ENCODE results near the gene RTEL1. TPM values are rescaled to one million over a fixed set of nuclear protein-coding genes. Genes with fewer than 3 reads are reported as not detected.
"Not testable (repeated sequence)": the region's sequence is repeated elsewhere in the genome, so short reads cannot be mapped to it uniquely, and the experiment has no call there.

Gene RTEL1
- total RNA-seq, 2 donors from 2014 or later: 7.3 to 50.4 TPM

GRCh38 chr20:63613863-63614594 is 44.1 kb upstream of the RTEL1 start:
- H3K27ac ChIP-seq; H3K9me3 ChIP-seq; intact Hi-C loops (cut with DNase I); H3K4me3 ChIP-seq; ATAC-seq; H3K27me3 ChIP-seq; H3K36me3 ChIP-seq (replicated peaks in 1 of 2; ENCODE audit: insufficient read depth in 1 of 2, low read depth in 2 of 2); H3K4me1 ChIP-seq: not testable (repeated sequence)
- TF ChIP-seq CTCF (IDR thresholded peaks at IDR 0.05): peak in 2 of 7 experiments; percentile 35 to 45
- WGBS, 2 donors: 77 to 81% methylated on average over 16 of the region's 18 CpGs
- DNase-seq: peak in 2 of 4 donors; percentile 31 to 49

- H3K36me3 ChIP-seq (replicated peaks in 1 of 2; ENCODE audit: insufficient read depth in 1 of 2, low read depth in 2 of 2): peaks cover 0 to 5% of the 10 kb centered on the region in 2 donors
- intact Hi-C loops (cut with DNase I): no loop called here
- no peaks in the 10 kb centered on the region for H3K27me3 ChIP-seq
- ATAC-seq (no peak), DNase-seq (no peak)
- H3K27ac ChIP-seq: no peak overlapping the region
- no peaks in the 10 kb centered on the region for H3K4me1 ChIP-seq
- TF ChIP-seq CTCF (IDR thresholded peaks at IDR 0.05) (no peak), POLR2A (IDR thresholded peaks at IDR 0.05) (no peak)
- H3K4me3 ChIP-seq: no peak overlapping the region
- 93 to 95% methylated on average over 12 to 32 of the region's 41 CpGs for WGBS, 2 donors
- no peaks in the 10 kb centered on the region for H3K9me3 ChIP-seq
Observed at GRCh38 chr20:63617092-63617875, 40.8 kb upstream of the RTEL1 start.

- Histone ChIP-seq H3K36me3 (replicated peaks in 1 of 2; ENCODE audit: insufficient read depth in 1 of 2, low read depth in 2 of 2) (peaks cover 0 to 5% of the 10 kb centered on the region in 2 donors), H3K4me3 (no peak overlapping the region), H3K27me3 (no peaks in the 10 kb centered on the region), H3K9me3 (no peaks in the 10 kb centered on the region), H3K27ac (no peak overlapping the region), H3K4me1 (no peaks in the 10 kb centered on the region)
- ATAC-seq (no peak), DNase-seq (no peak)
- TF ChIP-seq CTCF (IDR thresholded peaks at IDR 0.05): no peak
- TF ChIP-seq POLR2A (IDR thresholded peaks at IDR 0.05): no peak
- 94 to 95% methylated on average over 7 to 8 of the region's 8 CpGs for WGBS, 2 donors
- intact Hi-C loops (cut with DNase I): no loop called here
Observed at GRCh38 chr20:63617876-63618265, 40.2 kb upstream of the RTEL1 start.

GRCh38 chr20:63618291-63618980 is 39.7 kb upstream of the RTEL1 start:
- TF ChIP-seq POLR2A (IDR thresholded peaks at IDR 0.05): no peak
- no peak for TF ChIP-seq CTCF (IDR thresholded peaks at IDR 0.05)
- Histone ChIP-seq H3K4me1 (no peaks in the 10 kb centered on the region), H3K4me3 (no peak overlapping the region), H3K9me3 (no peaks in the 10 kb centered on the region), H3K27ac (no peak overlapping the region), H3K36me3 (replicated peaks in 1 of 2; ENCODE audit: insufficient read depth in 1 of 2, low read depth in 2 of 2) (peaks cover 0 to 5% of the 10 kb centered on the region in 2 donors), H3K27me3 (no peaks in the 10 kb centered on the region)
- DNase-seq: no peak
- 87 to 94% methylated on average over 9 to 11 of the region's 11 CpGs for WGBS, 2 donors
- no peak for ATAC-seq
- intact Hi-C loops (cut with DNase I): no loop called here

Data from body of pancreas (tissue), 4 donors.